Testis (tissue), 3 donors: ENCODE results near the gene PPP2R2C. TPM values are rescaled to one million over a fixed set of nuclear protein-coding genes. Genes with fewer than 3 reads are reported as not detected.
A peak's percentile ranks its signal among the peaks of the same experiment; 100 is the strongest.

Source experiments
- DNase-seq: peaks from one replicate; pipeline ENCODE4 v3.0.0-alpha.2; 2019
- H3K27ac ChIP-seq, 2 donors: fragments of 200-600 bp; sonication (generic); one replicate each; pipeline ENCODE4 v1.5.1; 2019
- H3K27me3 ChIP-seq: fragments of 200-600 bp; sonication (generic); one replicate; pipeline ENCODE4 v1.5.1; 2019
- H3K36me3 ChIP-seq: fragments of 200-600 bp; sonication (generic); one replicate; pipeline ENCODE4 v1.5.1; 2017; ENCODE audit warnings: low read depth; ENCODE audit errors: missing control alignments
- H3K4me1 ChIP-seq: fragments of 200-600 bp; sonication (generic); one replicate; pipeline ENCODE4 v1.5.1; 2019
- H3K4me3 ChIP-seq, 2 donors: fragments of 200-600 bp; sonication (generic); one replicate each; pipeline ENCODE4 v1.5.1; 2017 to 2019
- H3K9me3 ChIP-seq: fragments of 200-600 bp; sonication (generic); one replicate; pipeline ENCODE4 v1.5.1; 2017
- POLR2A ChIP-seq: fragments of 450-650 bp; IDR thresholded peaks from one replicate; pipeline ENCODE4 v1.6.1; 2017; ENCODE audit warnings: antibody characterized with exemption, mild to moderate bottlenecking, moderate library complexity
- WGBS, 2 donors: methylation state at CpG; one replicate each; pipeline ENCODE4 v1.1.5; 2018; 5-methylcytosine and 5-hydroxymethylcytosine counted together
- intact Hi-C: fragments of 100-400 bp; cut with DNase I; formaldehyde crosslinking; loops from one replicate; pipeline ENCODE4 v1.15.1; 2023; ENCODE audit warnings: low total_unique reads
- polyA plus RNA-seq: library from polyadenylated mRNA; stranded (reverse); fragments of 350-450 nt; fragmentation: Illumina TruSeq; extraction: RNeasy Lipid Tissue Mini Kit (QIAGEN cat#74804); gene quantifications from one replicate; pipeline ENCODE4 v1.2.3, GENCODE V29; 2014; ENCODE audit warnings: low read depth, low replicate concordance; ENCODE audit not compliant: insufficient read depth
- total RNA-seq, 2 donors: library from RNA; depleted of rRNA; stranded (reverse); fragments of >200 nt; gene quantifications; one replicate each; pipeline ENCODE4 v1.2.3, GENCODE V29; 2016
- TF ChIP-seq, protein P1 (sequence below), 3 experiments: fragments of 450-650 bp in 2 of 3; fragments of 200-600 bp in 1 of 3; sonication (generic) in 1 of 3; IDR thresholded peaks; one replicate each; pipeline ENCODE4 v1.5.1; 2016 to 2019; ENCODE audit warnings: antibody characterized with exemption in 3 of 3, mild to moderate bottlenecking in 2 of 3, moderate library complexity in 1 of 3

PPP2R2C gene
- total and polyA plus RNA-seq, 3 donors from 2014 or later, result 7.9 to 20.4 (median 13.1) TPM

DNA sequence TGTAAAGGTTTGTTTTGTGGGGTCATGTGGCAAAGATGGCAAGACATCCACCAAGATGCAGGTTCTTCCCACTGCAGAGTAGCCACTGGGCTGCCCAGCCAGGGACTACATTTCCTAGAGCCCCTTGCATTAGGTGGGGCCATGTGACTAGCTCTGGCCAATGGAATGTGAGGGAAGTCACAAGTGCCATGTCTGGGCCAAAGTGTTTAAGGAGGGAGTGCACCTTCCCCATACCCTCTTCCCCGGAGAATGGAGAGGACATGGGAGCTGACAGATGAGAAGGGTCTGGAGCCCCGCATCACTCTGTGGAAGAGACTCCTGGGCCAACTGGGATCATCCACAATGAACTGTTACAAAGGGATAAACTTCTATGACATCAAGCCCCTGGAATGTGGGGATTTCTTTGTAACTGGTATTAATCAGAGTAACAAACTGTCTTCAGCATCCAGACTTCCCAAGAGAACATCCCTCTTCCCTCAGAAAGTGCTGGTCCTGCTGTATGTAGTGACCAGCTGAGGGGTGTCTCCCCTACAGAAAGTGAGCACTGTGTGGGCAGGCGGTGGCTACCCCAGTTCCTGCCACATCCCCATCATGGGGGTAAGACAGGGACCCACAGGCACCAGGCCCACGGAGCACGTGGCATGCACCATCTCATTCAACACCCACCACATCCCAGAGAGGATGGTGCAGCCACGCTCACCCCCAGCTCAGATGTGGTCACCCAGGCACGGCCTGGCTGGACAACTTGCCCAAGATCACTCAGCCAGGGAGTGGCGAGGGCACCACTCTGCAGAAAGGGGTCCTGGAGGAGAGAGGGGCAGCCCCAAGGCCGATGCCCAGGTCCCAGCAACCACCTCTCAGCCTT, 10.9 kb downstream of the PPP2R2C start:
- intact Hi-C loops, result no loop called here
- DNase-seq, result peak; percentile 12

DNA sequence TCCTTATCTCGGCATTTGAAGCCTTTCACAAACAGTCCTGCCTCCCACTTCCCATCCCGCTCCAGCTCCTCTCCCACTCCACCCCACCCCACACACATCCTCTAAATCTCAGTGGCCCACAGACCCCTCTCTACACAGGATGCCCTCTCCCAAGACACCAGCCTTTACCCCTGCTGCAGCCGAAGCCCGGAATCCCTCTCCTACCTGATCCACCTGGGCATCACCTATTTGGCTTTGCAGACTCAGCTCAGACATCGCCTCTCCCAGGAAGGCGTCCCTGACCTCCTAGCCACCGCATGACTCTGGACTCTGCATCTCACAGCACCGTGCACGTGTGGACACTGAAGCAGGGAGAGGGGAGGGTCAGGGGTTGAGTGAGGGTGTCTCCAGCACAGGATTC, 11.5 kb downstream of the PPP2R2C start:
- Histone ChIP-seq H3K9me3 (no peaks in the 10 kb centered on the region), H3K4me1 (no peaks in the 10 kb centered on the region), H3K27ac (no peak overlapping the region), H3K4me3 (no peak overlapping the region), H3K36me3 (no peaks in the 10 kb centered on the region), H3K27me3 (no peaks in the 10 kb centered on the region)
- 68 to 75% methylated on average over 9 of the region's 9 CpGs for WGBS, 2 donors
- intact Hi-C loops, result no loop called here
- TF ChIP-seq, protein P1, sequence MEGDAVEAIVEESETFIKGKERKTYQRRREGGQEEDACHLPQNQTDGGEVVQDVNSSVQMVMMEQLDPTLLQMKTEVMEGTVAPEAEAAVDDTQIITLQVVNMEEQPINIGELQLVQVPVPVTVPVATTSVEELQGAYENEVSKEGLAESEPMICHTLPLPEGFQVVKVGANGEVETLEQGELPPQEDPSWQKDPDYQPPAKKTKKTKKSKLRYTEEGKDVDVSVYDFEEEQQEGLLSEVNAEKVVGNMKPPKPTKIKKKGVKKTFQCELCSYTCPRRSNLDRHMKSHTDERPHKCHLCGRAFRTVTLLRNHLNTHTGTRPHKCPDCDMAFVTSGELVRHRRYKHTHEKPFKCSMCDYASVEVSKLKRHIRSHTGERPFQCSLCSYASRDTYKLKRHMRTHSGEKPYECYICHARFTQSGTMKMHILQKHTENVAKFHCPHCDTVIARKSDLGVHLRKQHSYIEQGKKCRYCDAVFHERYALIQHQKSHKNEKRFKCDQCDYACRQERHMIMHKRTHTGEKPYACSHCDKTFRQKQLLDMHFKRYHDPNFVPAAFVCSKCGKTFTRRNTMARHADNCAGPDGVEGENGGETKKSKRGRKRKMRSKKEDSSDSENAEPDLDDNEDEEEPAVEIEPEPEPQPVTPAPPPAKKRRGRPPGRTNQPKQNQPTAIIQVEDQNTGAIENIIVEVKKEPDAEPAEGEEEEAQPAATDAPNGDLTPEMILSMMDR (IDR thresholded peaks at IDR 0.05), result no peak
- no peak for TF ChIP-seq POLR2A
- no peak for DNase-seq

More for the DNA sequence above, 10.9 kb downstream of the PPP2R2C start:
- Histone ChIP-seq H3K9me3 (no peaks in the 10 kb centered on the region), H3K36me3 (no peaks in the 10 kb centered on the region), H3K27ac (no peak overlapping the region), H3K27me3 (no peaks in the 10 kb centered on the region), H3K4me3 (no peak overlapping the region), H3K4me1 (no peaks in the 10 kb centered on the region)
- TF ChIP-seq, protein P1 (IDR thresholded peaks at IDR 0.05), result no peak
- TF ChIP-seq POLR2A, result no peak
- WGBS, 2 donors, result 94 to 96% methylated on average over 3 to 9 of the region's 9 CpGs

DNA sequence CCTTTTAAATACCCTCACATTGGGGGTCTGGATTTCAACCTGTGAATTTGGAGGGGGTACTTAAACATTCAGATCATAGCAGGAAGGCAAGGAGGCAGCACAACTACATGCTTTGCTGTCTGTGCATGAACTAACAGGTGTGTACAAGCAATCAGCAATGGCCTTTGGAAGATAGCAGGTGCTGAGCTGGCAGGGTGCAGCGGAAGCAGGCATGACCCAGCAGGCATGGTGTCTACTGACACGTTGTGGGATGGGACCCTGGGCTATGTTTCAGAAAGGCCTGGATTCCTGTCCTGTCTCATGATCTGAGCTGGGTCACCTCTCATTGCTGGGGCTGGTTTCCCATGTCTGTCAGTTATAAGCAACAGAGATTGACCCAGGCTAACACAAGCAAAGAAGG, 13.9 kb downstream of the PPP2R2C start:
- Histone ChIP-seq H3K27ac (no peak overlapping the region), H3K4me1 (no peaks in the 10 kb centered on the region), H3K36me3 (no peaks in the 10 kb centered on the region), H3K9me3 (no peaks in the 10 kb centered on the region), H3K4me3 (no peak overlapping the region), H3K27me3 (no peaks in the 10 kb centered on the region)
- TF ChIP-seq, protein P1 (IDR thresholded peaks at IDR 0.05), result no peak
- TF ChIP-seq POLR2A, result no peak
- 90 to 95% methylated on average over 2 of the region's 2 CpGs for WGBS, 2 donors
- intact Hi-C loops, result no loop called here
- DNase-seq, result no peak

DNA sequence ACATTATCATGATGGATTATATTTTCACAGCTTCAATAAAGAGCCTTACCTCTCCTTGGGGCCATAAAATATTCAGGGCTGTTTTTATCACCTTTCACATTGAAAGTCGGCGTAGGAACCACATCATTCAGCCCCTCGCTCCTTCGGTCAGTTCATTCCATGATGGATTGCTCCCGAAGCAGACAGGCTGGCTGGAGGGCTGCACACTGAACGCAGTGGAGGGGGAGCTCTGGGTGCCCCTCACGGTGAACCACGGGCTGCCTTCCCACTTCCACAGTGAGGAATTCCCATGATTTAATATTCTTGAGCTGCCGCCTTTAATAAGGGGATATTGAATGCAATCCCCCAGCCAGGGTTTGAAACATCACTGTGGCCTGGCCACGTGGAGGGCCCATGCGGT, 16.0 kb downstream of the PPP2R2C start:
- no peaks in the 10 kb centered on the region for H3K36me3 ChIP-seq
- WGBS, 2 donors, result 66 to 88% methylated on average over 11 of the region's 11 CpGs
- no peak overlapping the region for H3K4me3 ChIP-seq
- DNase-seq, result no peak
- no peaks in the 10 kb centered on the region for H3K9me3 ChIP-seq
- intact Hi-C loops, result no loop called here
- no peak for TF ChIP-seq POLR2A
- TF ChIP-seq, protein P1 (IDR thresholded peaks at IDR 0.05), result no peak
- H3K27me3 ChIP-seq, result no peaks in the 10 kb centered on the region
- no peaks in the 10 kb centered on the region for H3K4me1 ChIP-seq
- H3K27ac ChIP-seq, result no peak overlapping the region
